OCI-LY7 (cell line): ENCODE measurements around the gene RNF11.

Experiments used
- CTCF ChIP-seq: fragments of 200-600 bp; sonication (generic); conservative IDR thresholded peaks from 2 replicates; pipeline ENCODE4 v1.5.1; 2014; ENCODE audit warnings: mild to moderate bottlenecking, antibody characterized with exemption, low read length, moderate library complexity, mixed read lengths
- EZH2phosphoT487 ChIP-seq: fragments of 200-600 bp; sonication (generic); IDR thresholded peaks from 2 replicates; pipeline ENCODE4 v1.6.1; 2018; ENCODE audit warnings: low read depth, borderline replicate concordance, mild to moderate bottlenecking, mixed run types, antibody characterized with exemption, low read length, moderate library complexity, mixed read lengths

- TF ChIP-seq CTCF (no peak), EZH2phosphoT487 (no peak)
These were observed at the start of gene RNF11 for GRCh38 chr1:51235673-51236530.
